ENCODE measurements around the gene RDH16.

The RDH16 gene

GRCh38 chr12:56903374-56903773 is 54.0 kb downstream of the RDH16 start:
- DNase-seq (ENCODE audit: low read depth in 2 of 2), result no peak
- TF ChIP-seq, protein P1, sequence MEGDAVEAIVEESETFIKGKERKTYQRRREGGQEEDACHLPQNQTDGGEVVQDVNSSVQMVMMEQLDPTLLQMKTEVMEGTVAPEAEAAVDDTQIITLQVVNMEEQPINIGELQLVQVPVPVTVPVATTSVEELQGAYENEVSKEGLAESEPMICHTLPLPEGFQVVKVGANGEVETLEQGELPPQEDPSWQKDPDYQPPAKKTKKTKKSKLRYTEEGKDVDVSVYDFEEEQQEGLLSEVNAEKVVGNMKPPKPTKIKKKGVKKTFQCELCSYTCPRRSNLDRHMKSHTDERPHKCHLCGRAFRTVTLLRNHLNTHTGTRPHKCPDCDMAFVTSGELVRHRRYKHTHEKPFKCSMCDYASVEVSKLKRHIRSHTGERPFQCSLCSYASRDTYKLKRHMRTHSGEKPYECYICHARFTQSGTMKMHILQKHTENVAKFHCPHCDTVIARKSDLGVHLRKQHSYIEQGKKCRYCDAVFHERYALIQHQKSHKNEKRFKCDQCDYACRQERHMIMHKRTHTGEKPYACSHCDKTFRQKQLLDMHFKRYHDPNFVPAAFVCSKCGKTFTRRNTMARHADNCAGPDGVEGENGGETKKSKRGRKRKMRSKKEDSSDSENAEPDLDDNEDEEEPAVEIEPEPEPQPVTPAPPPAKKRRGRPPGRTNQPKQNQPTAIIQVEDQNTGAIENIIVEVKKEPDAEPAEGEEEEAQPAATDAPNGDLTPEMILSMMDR (IDR thresholded peaks at IDR 0.05; ENCODE audit: low read depth, low read length), result no peak
- H3K4me3 ChIP-seq (replicated peaks in 1 of 2; ENCODE audit: low read depth in 2 of 2, low read length in 2 of 2), result no peak overlapping the region
